NCI-H1436 treated with DMSO at 0.1 percent for 48 hours (cell line): ENCODE measurements around the gene NCOA6.
"Not testable (repeated sequence)": the region's sequence is repeated elsewhere in the genome, so short reads cannot be mapped to it uniquely, and the experiment has no call there.

Source experiments
- DNase-seq: peaks from one replicate; lab custom pipeline; 2025; lab: John Stamatoyannopoulos, UW

Gene NCOA6

DNA sequence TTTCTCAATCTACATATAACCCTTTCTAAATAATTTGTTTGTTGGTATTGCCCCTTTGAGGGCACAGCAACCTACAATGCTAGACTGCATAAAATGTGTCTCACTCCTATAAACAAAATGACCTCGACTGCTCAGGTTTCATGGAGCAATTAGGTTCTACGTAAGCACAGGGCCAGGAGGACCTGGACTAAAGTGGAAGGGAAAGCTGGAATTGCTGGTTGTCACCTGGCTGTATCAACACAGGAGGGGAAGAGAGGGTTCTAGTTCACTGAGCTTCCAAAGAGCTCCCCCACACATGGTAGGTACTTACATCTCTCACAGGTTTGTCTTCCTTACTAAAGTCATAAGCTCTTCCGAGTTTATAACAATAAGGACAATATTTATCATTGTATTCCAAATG lies 51.0 kb downstream of the NCOA6 start:
- DNase-seq = no peak

- DNase-seq = no peak
Observed at GRCh38 chr20:34773726-34774125, 51.7 kb downstream of the NCOA6 start.

DNA sequence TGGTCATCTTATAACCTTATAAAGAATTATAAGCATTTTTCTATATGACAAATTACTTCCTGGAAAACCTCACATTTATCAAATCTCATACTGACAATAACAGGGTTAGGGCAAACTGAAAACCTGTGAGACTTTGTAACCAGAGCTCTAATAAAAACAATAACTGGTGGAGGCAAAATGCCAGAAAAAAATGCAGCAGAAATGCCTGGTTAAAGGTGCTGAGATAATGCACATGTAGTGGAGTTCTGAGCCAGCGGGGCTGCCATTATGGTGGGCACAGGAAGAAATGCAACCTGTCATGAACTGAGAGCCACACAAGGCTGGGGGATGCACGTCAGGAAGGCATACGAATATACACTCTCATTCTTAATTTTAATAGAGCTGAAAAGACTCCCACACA lies 53.0 kb downstream of the NCOA6 start:
- DNase-seq = no peak

GRCh38 chr20:34771680-34772081 lies 53.8 kb downstream of the NCOA6 start:
- DNase-seq = no peak

- no peak for DNase-seq
Observed at GRCh38 chr20:34768096-34768495, 57.4 kb downstream of the NCOA6 start.

GRCh38 chr20:34762031-34762555 lies 63.4 kb downstream of the NCOA6 start:
- no peak for DNase-seq

- DNase-seq = no peak
Observed at GRCh38 chr20:34755367-34755766, 70.1 kb downstream of the NCOA6 start.

DNA sequence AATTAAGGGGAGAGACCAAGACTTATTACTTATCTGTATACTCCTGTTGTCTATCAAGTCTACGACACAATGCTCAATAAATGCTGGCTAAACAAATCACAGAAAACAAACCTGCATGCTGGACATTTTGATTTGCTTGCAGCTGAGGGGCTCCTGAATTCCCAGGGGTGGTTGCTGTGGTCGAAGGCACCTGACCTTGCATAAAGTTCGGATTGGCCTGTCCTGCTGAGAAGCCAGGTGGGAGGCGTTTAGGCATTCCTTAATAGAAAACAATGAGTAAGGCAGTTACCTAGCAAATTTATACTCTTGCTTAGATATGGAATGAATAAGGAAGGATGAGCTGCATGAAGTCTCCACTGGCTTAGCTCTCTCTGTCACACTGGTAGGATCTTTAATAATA lies 70.8 kb downstream of the NCOA6 start:
- no peak for DNase-seq

DNA sequence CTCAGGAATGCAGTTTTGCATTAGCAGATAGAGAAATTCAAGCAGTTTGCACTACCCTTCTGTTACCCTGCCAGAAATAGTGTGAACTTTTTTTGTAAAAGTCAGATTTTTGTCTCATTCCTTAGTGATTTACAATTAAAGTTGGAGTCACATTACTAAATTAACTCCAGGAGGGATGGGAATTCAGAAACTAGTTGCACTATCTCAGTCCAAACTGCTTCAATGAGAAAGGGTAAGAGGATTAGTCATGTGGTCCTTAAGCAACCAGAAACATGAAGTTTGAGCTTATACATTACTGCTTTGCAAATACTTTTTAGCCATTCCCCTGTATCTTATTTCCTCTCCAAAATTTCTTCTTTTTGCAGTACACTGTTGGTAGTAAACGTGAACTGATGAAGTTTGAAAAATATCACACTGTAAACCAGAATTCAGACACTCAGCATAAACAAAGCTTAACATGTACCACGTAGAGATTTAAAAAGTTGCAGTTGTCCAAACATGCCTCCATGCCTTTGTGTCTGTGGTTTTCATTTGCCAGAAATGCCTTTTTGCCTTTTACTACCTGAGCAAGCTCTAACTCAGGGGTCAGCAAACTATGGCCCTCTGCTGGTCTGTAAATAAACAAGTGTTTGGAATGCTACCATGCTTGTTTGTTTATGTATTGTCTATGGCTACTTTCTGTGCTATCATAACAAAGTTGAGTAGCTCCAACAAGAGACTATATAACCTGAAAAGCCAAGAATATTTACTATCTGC lies 71.6 kb downstream of the NCOA6 start:
- DNase-seq = no peak

DNA sequence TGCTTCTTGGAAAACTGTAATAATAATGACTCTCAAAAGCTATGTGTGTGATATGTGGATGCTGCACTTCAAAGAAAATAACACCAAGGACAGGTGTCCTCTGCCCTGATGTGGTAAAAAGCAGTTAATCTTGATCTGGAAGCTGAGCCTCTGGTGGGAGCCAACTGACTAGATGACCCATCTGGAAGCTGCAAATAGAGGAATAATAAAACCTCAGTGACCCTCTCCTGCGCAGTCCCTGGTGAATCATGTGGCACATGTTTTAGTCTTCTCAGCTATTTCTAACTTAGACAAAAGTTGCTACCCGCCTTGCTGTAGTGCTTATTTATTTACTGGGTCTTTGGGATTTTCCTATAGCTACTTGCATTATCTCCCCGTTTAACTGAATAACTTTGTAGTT lies 74.0 kb downstream of the NCOA6 start:
- DNase-seq = no peak

- DNase-seq = no peak
Observed at GRCh38 chr20:34750484-34750883, 75.0 kb downstream of the NCOA6 start.

DNA sequence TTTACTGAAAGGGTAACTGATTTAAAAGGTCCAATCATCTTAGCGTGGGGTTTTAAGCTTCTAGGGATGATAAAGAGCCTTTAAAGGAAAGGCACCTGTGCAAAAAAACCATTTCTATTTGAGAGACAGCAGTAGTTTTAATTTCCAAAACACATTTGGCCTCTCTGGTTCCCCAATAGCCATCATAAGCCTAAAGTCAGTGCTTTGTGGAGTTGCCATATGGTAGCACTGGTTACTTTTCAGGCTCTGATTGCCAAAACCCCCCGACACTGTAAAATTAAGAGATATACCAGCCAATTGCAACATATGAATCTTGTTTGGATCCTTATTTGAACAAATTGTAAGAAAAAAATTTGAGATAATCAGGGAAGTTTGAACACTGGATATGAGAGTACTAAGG lies 76.7 kb downstream of the NCOA6 start:
- DNase-seq = no peak

- DNase-seq = no peak
Observed at GRCh38 chr20:34747479-34747878, 78.0 kb downstream of the NCOA6 start.

GRCh38 chr20:34746674-34747073 lies 78.8 kb downstream of the NCOA6 start:
- DNase-seq = no peak

DNA sequence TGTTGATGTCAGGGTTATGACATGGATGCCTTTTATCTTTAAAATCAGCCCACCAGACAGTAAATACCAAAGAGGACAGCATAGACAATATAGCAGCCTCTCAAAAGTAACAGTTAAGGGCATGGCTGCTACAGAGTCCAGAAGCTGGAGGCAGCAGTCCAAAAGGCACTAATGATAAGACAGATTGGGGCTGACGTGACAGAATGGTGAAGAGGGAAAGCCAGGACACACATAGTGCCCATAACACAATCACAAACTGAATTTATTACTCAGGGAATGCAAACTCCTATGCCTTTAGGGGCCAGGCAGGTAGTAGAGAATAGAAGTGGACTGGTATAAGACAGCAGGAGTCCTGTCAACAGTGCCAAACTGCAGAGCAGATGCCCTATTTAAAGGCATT lies 80.6 kb downstream of the NCOA6 start:
- DNase-seq = no peak

DNA sequence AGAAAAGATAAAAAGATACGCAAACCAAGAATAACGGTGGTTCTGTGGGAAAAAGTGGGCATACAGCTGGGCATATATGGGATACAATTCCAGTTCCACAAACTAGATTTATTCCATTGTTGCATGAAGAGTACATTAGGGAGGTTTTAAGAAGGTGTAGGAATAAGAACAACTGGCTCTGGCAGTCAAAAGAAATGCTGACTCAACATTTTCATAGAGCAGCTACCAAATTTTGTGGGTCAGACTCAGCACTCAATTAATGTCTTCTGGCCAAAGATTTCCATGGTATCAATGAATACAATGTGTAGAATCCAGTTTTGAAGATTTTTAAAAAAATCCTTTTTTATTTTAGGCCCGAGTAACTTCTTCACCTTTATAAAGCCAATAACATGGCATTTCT lies 81.1 kb downstream of the NCOA6 start:
- no peak for DNase-seq

DNA sequence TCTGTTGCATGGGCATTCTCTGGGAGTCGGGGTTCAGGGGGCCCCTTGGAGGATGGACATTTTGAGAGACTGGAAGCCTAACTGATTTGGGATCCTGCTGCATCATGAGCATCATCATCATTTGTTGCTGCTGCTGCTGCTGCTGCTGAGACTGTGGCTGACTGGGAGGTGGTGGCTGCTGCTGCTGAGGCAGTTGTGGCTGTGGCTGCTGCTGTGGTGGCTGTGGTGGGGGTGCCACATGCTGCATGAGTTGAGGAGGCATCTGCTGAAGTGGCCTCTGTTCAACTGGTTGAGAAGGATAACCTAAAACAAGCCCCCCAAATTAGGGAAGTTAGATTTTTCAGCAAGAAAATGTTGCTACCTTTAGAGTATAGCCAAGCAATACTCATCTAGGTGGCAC lies 82.4 kb downstream of the NCOA6 start:
- DNase-seq = no peak

GRCh38 chr20:34736106-34736735 lies 89.2 kb downstream of the NCOA6 start:
- DNase-seq = no peak

GRCh38 chr20:34732523-34732922 lies 92.9 kb downstream of the NCOA6 start:
- no peak for DNase-seq

- DNase-seq = no peak
Observed at GRCh38 chr20:34729416-34729815, 96.0 kb downstream of the NCOA6 start.

- no peak for DNase-seq
Observed at GRCh38 chr20:34724172-34724571, 101.3 kb downstream of the NCOA6 start.

GRCh38 chr20:34722560-34722959 lies 102.9 kb downstream of the NCOA6 start:
- not testable (repeated sequence) for DNase-seq

DNA sequence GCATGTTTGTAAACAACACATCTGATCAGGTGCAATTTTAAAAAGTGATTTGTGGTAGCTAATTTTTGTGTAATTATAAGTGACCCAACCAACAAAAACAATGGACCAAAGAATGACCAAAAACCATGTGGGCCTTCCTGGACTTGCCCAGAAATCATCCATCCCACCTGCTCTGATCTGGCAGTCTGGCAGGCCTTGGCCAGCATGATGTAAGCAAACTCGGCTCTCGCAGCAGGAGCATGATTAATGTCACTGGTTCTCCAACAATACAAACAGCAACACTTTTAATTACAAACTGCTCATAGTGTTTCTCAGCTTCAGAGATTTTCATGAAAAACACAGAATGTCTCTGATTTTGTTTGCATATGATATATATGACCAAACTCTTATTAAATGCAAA lies 105.2 kb downstream of the NCOA6 start:
- no peak for DNase-seq
